GM12864 (cell line): ENCODE results near the gene TRIM71.

ENCODE experiments used
- DNase-seq: peaks from one replicate; pipeline ENCODE4 v3.0.0-alpha.2; 2011; ENCODE audit warnings: low read depth
- H3K4me3 ChIP-seq: 2 replicates; pipeline ENCODE4 v1.5.1; 2011; ENCODE audit warnings: mild to moderate bottlenecking, low read depth, low read length, control low read depth
- CTCF ChIP-seq: IDR thresholded peaks from 2 replicates; pipeline ENCODE4 v1.5.1; 2011; ENCODE audit warnings: low read depth, mild to moderate bottlenecking, moderate library complexity, low read length, control low read depth, inconsistent platforms; ENCODE audit errors: missing control alignments

The TRIM71 gene

DNA sequence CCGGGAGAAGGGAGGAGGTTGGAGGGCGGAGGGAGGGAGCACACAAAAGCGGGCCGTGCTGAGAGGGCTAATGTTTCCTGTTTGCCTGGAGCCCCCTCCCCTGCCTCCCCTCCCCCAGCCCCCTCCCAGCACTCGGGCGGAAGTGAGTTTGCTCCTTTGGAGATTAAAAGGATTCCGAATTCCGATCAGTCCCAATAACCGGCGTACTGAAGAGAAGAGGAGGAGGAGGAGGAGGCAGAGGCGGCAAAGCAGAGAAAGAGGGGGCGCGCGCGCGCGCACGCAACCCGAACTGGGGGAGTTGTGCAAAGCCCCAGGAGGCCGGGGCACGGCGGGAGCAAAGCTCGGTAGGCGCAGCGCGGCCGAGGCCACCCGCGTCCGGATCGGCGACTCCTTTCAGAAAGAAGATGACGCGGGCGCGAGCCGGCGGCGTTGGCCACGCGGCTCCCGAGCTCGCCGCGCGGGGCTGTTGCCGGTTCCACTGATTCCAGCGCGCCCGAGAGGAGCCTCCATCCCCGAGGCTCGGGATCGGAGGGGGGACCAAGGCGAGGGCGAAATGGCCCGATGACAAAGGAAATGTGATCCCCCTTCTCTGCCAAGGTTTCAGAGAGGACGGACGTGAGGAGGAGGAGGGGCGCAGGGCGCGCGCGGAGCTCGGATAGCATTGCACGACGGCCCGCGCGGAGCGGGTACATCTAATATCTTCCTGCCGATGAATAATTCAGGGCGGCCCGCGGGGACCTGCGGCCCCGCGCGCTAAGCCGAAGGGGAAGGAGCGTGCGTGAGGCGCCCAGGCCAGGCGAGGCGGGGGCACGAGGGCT, 1.1 kb upstream of the TRIM71 start:
- H3K4me3 ChIP-seq, result peak overlapping the region; percentile 33
- TF ChIP-seq CTCF, result no peak
- DNase-seq, result no peak

DNA sequence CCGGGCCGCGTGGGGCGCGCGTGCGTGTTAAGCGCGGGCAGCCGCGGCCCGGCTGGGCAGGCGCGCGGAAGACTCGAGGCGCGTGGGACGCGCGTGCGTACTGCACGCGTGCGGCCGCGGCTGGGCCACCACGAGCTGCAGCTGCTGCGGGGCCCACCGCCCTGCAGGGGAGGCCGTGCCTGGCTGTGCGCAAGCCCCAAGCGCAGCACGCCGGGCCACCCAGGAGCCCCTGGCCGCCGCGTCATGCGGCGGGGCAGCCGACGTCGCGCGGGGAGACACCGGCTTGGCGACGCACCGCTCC, 590 bp upstream of the TRIM71 start:
- peak overlapping the region; percentile 33; the same call in 1 of the 2 replicates for H3K4me3 ChIP-seq
- no peak for DNase-seq
- no peak for TF ChIP-seq CTCF

GRCh38 chr3:32818229-32818969, 602 bp downstream of the TRIM71 start:
- TF ChIP-seq CTCF, result no peak
- no peak overlapping the region for H3K4me3 ChIP-seq
- DNase-seq, result no peak

DNA sequence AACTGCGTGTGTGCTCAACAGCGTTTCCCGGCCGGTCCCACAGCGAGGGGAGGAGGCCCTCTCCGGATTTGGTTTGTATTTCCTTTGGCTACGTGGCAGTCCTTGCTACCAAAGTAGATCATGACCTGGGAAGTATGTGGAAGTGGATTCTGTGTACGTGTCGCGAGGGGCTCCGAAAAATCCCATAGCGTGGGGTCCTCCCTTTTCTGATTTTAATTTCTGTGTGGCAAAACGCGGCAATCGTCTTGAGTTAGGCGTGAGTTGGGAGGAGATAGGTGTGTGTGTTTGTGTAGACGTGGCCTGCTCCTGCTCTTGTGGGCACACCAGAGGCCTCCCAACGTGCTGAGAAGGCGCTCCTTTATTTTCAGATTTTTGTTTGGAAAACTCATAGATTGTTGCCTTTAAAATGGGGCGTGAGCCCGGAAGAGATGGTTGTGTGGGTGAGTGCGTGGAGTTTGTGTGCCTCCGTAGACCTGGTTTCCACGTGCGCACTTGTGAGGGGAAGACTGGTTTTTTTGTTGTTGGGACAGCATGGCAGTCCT, 1.2 kb downstream of the TRIM71 start:
- no peak overlapping the region for H3K4me3 ChIP-seq
- no peak for TF ChIP-seq CTCF
- DNase-seq, result no peak

DNA sequence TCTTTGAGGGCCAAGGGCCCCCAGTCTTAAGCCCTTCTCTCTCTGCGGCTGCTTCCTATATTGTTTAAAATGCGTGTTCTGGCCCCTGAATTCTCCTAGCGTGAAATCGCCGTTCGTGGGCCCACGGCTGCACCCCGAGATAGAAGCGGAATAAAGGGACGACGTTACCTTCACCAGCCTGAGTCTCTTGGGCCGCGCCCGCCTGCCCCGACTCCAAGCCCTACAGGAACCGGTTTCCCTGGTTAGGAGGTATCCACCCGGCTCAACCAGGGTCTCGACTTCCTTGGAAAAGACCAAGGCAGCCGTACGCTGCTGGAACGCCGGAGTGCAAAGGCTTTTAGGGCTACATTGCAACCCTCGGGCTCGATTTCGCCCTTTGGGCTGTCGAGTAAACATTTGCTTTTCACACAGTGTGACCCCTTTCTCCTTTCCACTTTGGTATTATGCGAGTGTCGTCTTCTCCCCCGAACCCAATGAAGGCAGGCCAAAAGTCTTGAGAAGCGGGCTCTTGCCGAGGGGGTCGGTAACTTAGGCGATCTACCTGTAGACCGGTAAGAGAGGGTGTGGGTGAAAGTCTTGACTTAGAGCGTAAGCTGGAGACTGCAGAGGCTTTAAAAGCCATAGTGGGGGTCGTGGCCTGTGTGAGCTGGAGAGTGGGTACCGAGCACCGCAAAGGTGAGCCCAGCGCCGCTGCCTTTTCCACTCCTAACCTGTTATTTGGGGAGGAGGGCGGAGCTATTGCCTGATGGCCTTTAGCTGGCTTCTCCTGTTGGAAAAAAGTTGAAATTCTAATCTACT, 2.0 kb downstream of the TRIM71 start:
- DNase-seq, result no peak
- no peak overlapping the region for H3K4me3 ChIP-seq
- TF ChIP-seq CTCF, result no peak

DNA sequence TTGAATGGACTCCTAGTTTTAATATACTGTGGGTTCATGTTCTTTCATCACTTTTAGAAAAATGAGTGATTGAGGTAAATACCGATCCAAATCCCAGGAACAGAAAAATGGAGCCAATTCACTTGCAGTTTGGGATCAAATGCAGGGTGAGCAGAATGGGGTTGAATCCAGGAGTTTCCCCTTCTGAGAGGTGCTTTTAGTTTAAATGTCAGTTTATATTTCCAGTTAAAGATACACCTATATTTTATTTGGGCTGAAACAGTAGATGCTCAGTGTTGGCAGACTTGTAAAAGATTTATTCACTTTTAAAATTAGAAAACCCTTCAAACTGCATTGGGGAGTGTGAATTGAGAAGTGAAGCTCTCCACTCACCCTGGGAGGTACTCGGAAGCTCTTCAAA, 2.6 kb downstream of the TRIM71 start:
- TF ChIP-seq CTCF, result no peak
- no peak for DNase-seq
- H3K4me3 ChIP-seq, result no peak overlapping the region
